Epithelial cell of esophagus (primary cell): Measurements from ENCODE around the gene MUC20.
"Not testable (repeated sequence)": the region's sequence is repeated elsewhere in the genome, so short reads cannot be mapped to it uniquely, and the experiment has no call there.

Experiments
- DNase-seq: peaks from one replicate; pipeline ENCODE4 v3.0.0; 2010; ENCODE audit warnings: low read depth
- H3K4me3 ChIP-seq: 2 replicates; pipeline ENCODE4 v1.5.1; 2011; ENCODE audit warnings: mild to moderate bottlenecking, low read length, control low read depth
- CTCF ChIP-seq: IDR thresholded peaks from 2 replicates; pipeline ENCODE4 v1.5.1; 2011; ENCODE audit warnings: low read depth, mild to moderate bottlenecking, low read length, control low read depth, inconsistent platforms; ENCODE audit not compliant: insufficient read depth; ENCODE audit errors: missing control alignments

The MUC20 gene

DNA sequence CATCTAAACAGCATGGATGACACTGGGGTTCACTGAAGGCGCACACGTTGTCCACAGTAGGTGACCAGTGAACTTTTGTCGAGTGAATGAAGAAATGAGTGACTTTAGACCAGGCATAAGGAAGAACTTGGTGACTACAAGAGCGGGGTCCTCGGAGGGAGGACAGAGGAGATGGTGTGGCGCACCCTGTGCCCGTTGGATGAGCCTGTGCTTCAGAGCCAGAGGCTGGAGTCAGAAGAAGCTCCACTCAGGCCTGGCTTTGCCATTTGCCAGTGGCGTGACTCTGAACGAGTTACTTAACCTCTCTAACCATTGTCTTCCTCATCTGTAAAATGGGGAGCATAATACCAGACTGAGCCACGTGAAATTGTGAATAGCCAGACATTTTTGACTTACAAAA lies 48.8 kb downstream of the MUC20 start:
- no peak for DNase-seq
- no peak for TF ChIP-seq CTCF
- no peak overlapping the region for H3K4me3 ChIP-seq

DNA sequence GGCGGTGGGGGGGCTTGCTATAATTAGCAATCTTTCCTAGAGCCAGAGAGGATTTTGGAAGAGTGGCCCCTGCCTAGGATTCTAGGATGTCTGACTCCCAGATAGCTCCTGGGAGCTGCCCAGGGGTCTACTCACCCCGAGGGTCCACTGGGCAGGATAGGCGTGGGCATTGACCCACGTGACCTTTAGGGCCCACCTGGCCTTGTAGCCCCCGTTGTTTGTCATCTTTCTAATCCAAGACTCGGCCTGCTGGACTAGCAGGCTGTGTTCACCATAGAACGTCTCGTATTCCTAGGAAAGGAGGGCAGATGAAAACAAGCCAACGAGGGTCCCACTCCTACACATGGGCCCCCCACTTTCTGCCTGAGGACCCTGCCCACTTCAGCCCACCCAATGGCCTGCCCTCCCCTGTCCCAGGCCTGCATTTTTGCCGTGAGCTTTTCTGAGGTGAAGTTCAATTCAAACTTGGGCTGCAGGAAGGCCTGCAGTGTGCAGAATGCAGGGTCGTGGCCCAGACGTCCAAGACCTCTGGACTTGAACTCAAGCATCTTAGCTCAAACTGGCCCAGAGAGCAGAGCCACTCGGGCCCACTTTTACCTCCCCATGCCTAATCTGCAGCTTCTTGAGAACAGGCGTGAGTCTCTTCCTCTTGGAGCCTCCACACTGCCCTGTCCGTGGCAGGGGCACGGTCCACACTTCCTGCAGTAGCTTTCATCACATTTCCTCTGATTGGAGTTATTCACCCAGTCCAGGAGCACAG lies 49.5 kb downstream of the MUC20 start:
- no peak for DNase-seq
- H3K4me3 ChIP-seq = no peak overlapping the region
- TF ChIP-seq CTCF = no peak

DNA sequence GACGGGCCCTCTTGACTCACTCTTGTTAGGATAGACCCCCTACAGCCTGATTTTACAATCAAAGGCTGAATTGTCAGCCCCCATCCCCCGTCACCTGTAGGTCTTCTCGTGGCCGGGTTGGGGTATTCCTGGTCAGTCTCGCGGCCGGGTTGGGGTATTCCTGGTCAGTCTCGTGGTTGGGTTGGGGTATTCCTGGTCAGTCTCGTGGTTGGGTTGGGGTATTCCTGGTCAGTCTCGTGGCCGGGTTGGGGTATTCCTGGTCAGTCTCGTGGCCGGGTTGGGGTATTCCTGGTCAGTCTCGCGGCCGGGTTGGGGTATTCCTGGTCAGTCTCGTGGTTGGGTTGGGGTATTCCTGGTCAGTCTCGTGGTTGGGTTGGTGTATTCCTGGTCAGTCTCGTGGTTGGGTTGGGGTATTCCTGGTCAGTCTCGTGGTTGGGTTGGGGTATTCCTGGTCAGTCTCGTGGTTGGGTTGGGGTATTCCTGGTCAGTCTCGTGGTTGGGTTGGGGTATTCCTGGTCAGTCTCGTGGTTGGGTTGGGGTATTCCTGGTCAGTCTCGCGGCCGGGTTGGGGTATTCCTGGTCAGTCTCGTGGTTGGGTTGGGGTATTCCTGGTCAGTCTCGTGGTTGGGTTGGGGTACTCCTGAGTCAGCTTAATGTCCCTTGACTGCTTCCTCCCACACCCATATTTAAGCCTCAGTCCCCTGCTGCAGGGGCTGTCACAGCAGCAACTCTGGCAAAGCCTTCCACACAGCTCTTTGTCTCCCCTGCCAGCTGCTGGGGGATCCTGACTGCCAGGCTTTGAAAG lies 50.3 kb downstream of the MUC20 start:
- not testable (repeated sequence) for H3K4me3 ChIP-seq, DNase-seq

GRCh38 chr3:195771646-195772300 lies 51.0 kb downstream of the MUC20 start:
- no peak overlapping the region for H3K4me3 ChIP-seq
- no peak for DNase-seq
- no peak for TF ChIP-seq CTCF

DNA sequence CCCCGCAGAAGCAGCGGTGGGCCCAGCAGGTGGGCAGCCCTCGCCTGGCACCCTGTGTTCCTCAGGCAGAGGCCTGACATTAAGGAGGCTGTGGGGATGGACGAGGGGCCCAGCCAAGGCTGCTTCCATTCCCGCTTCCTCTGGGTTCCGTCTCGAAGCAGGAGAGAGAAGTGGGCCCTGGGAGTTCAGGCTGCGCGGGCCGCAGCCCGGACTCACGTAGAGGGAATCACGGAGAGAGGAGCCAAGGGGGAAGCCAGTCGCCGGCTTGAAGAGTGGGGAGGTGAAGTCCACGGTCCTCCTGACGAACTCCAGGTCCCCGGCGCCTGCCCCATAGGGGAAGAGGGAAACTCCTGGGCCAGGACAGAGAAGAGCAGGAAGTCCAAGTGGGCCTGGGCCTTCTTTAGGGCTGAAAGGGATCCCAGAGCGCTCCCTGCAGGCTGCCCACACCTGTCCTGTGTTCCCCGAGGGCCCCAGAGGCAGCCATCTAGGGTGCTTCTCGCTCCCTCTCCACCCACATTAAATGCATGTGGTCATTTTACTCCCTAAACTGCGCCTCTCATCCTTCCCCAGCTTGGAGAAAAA lies 53.3 kb downstream of the MUC20 start:
- DNase-seq = no peak
- no peak overlapping the region for H3K4me3 ChIP-seq
- TF ChIP-seq CTCF = no peak

GRCh38 chr3:195774917-195775316 lies 54.1 kb downstream of the MUC20 start:
- H3K4me3 ChIP-seq = no peak overlapping the region
- peak; percentile 4 for TF ChIP-seq CTCF
- peak; percentile 6 for DNase-seq

DNA sequence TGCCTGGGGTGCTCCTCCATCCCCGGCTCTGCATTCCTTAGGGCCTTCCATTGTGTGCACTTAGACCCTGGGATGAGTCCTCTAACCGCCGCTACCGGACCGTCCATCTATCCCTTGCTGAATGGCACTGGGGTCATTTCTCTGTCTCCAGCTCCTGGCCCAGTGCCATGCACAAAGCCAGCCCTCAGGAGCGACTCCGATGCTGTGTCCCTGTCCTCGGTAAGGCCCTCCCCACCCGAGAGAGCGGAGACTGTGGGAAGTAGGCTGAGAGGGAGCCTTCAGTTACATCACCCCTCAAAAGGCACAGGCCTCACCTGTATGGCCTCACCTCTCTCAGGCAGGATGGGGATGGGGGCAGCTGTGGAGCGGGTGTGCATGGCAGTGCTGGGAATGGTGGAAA lies 57.2 kb downstream of the MUC20 start:
- DNase-seq = no peak
- TF ChIP-seq CTCF = no peak
- H3K4me3 ChIP-seq = no peak overlapping the region

GRCh38 chr3:195781236-195781635 lies 60.5 kb downstream of the MUC20 start:
- not testable (repeated sequence) for DNase-seq

More at GRCh38 chr3:195781236-195781635, 60.5 kb downstream of the MUC20 start:
- H3K4me3 ChIP-seq = not testable (repeated sequence)
